ENCODE data around the gene APBB1.

GRCh38 chr11:6403539-6403938 is 15.4 kb downstream of the APBB1 start:
- TF ChIP-seq CTCF (IDR thresholded peaks at IDR 0.05; ENCODE audit: borderline replicate concordance, extremely low read depth, low read length, poor library complexity, severe bottlenecking) (no peak), EZH2 (IDR thresholded peaks at IDR 0.05; ENCODE audit: borderline replicate concordance, low read depth, low read length, severe bottlenecking) (no peak)
